Measurements from ENCODE around the gene SLFN5. TPM values are rescaled to one million over a fixed set of nuclear protein-coding genes. Genes with fewer than 3 reads are reported as not detected.
A peak's percentile ranks its signal among the peaks of the same experiment; 100 is the strongest.

The SLFN5 gene
- total and polyA plus RNA-seq, 2 donors (not counting 1 experiment from before 2014, with no cell fraction given), result 101 to 170 TPM

GRCh38 chr17:35257208-35257659, 14.4 kb downstream of the SLFN5 start:
- Histone ChIP-seq H3K4me1 (ENCODE audit: control insufficient read depth, extremely low read depth, insufficient read depth, low read length) (peaks cover 11% of the 10 kb centered on the region), H3K9me3 (ENCODE audit: control insufficient read depth, insufficient read depth, low read depth, low read length) (no peaks in the 10 kb centered on the region), H3K27ac (ENCODE audit: insufficient read depth, low read length) (no peak overlapping the region), H3K9ac (ENCODE audit: insufficient read depth, low read length) (no peak overlapping the region), H3K36me3 (ENCODE audit: control insufficient read depth, insufficient read depth, low read length) (peaks cover 6% of the 10 kb centered on the region), H3K27me3 (ENCODE audit: control insufficient read depth, insufficient read depth, low read length) (no peaks in the 10 kb centered on the region), H3K4me3 (replicated peaks in 1 of 4; ENCODE audit: control extremely low read depth in 1 of 4, insufficient read depth in 1 of 4, low read depth in 3 of 4, low read length in 4 of 4) (no peak overlapping the region), H4K20me1 (ENCODE audit: control insufficient read depth, extremely low read depth, insufficient read depth, low read length) (no peaks in the 10 kb centered on the region), H2AFZ (ENCODE audit: low read length) (no peak overlapping the region), H3K79me2 (ENCODE audit: control insufficient read depth, insufficient read depth, low read length) (peaks cover 29% of the 10 kb centered on the region), H3K4me2 (ENCODE audit: extremely low read depth, insufficient read depth, low read length) (peak overlapping the region; percentile 38)
- DNase-seq (ENCODE audit: low read depth in 2 of 2), result peak; percentile 69 to 84
- TF ChIP-seq EZH2 (IDR thresholded peaks at IDR 0.05; ENCODE audit: low read length, missing control alignments), result no peak
- TF ChIP-seq CTCF (conservative IDR thresholded peaks at IDR 0.05 in 1 of 2, IDR thresholded peaks at IDR 0.05 in 1 of 2; ENCODE audit: low read depth in 1 of 2, low read length in 2 of 2), result no peak

DNA sequence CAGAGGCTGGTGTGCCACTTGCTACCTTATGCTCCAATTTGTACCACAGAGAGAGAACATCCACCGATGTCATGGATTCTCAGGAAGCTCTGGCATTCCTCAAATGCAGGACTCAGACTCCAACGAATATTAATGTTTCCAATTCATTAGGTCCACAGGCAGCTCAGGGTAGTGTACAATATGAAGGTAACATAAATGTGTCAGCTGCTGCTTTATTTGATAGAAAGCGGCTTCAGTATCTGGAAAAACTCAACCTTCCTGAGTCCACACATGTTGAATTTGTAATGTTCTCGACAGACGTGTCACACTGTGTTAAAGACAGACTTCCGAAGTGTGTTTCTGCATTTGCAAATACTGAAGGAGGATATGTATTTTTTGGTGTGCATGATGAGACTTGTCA, 16.1 kb downstream of the SLFN5 start:
- DNase-seq (ENCODE audit: low read depth in 2 of 2), result no peak
- Histone ChIP-seq H3K36me3 (ENCODE audit: control insufficient read depth, insufficient read depth, low read length) (peaks cover 6% of the 10 kb centered on the region), H3K27me3 (ENCODE audit: control insufficient read depth, insufficient read depth, low read length) (no peaks in the 10 kb centered on the region), H3K27ac (ENCODE audit: insufficient read depth, low read length) (no peak overlapping the region), H3K4me3 (replicated peaks in 1 of 4; ENCODE audit: control extremely low read depth in 1 of 4, insufficient read depth in 1 of 4, low read depth in 3 of 4, low read length in 4 of 4) (no peak overlapping the region), H2AFZ (ENCODE audit: low read length) (no peak overlapping the region), H4K20me1 (ENCODE audit: control insufficient read depth, extremely low read depth, insufficient read depth, low read length) (no peaks in the 10 kb centered on the region), H3K4me1 (ENCODE audit: control insufficient read depth, extremely low read depth, insufficient read depth, low read length) (peaks cover 5% of the 10 kb centered on the region), H3K79me2 (ENCODE audit: control insufficient read depth, insufficient read depth, low read length) (peaks cover 21% of the 10 kb centered on the region), H3K4me2 (ENCODE audit: extremely low read depth, insufficient read depth, low read length) (no peak overlapping the region), H3K9me3 (ENCODE audit: control insufficient read depth, insufficient read depth, low read depth, low read length) (no peaks in the 10 kb centered on the region), H3K9ac (ENCODE audit: insufficient read depth, low read length) (no peak overlapping the region)
- TF ChIP-seq CTCF (conservative IDR thresholded peaks at IDR 0.05 in 1 of 2, IDR thresholded peaks at IDR 0.05 in 1 of 2; ENCODE audit: low read depth in 1 of 2, low read length in 2 of 2), result no peak
- no peak for TF ChIP-seq EZH2 (IDR thresholded peaks at IDR 0.05; ENCODE audit: low read length, missing control alignments)

DNA sequence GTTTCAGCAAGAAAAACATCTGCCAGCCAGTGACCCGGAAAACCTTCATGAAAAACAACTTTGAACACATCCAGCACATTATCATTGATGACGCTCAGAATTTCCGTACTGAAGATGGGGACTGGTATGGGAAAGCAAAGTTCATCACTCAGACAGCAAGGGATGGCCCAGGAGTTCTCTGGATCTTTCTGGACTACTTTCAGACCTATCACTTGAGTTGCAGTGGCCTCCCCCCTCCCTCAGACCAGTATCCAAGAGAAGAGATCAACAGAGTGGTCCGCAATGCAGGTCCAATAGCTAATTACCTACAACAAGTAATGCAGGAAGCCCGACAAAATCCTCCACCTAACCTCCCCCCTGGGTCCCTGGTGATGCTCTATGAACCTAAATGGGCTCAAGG, 22.2 kb downstream of the SLFN5 start:
- Histone ChIP-seq H3K27me3 (ENCODE audit: control insufficient read depth, insufficient read depth, low read length) (no peaks in the 10 kb centered on the region), H4K20me1 (ENCODE audit: control insufficient read depth, extremely low read depth, insufficient read depth, low read length) (no peaks in the 10 kb centered on the region), H3K4me2 (ENCODE audit: extremely low read depth, insufficient read depth, low read length) (no peak overlapping the region), H2AFZ (ENCODE audit: low read length) (no peak overlapping the region), H3K79me2 (ENCODE audit: control insufficient read depth, insufficient read depth, low read length) (no peaks in the 10 kb centered on the region), H3K4me3 (replicated peaks in 1 of 4; ENCODE audit: control extremely low read depth in 1 of 4, insufficient read depth in 1 of 4, low read depth in 3 of 4, low read length in 4 of 4) (no peak overlapping the region), H3K9me3 (ENCODE audit: control insufficient read depth, insufficient read depth, low read depth, low read length) (no peaks in the 10 kb centered on the region), H3K9ac (ENCODE audit: insufficient read depth, low read length) (no peak overlapping the region), H3K36me3 (ENCODE audit: control insufficient read depth, insufficient read depth, low read length) (peaks cover 4% of the 10 kb centered on the region), H3K4me1 (ENCODE audit: control insufficient read depth, extremely low read depth, insufficient read depth, low read length) (no peaks in the 10 kb centered on the region), H3K27ac (ENCODE audit: insufficient read depth, low read length) (no peak overlapping the region)
- DNase-seq (ENCODE audit: low read depth in 2 of 2), result no peak
- TF ChIP-seq CTCF (conservative IDR thresholded peaks at IDR 0.05 in 1 of 2, IDR thresholded peaks at IDR 0.05 in 1 of 2; ENCODE audit: low read depth in 1 of 2, low read length in 2 of 2), result no peak
